Retinal pigment epithelial cell (primary cell): Measurements from ENCODE around the gene UTP15.

Experiments used
- DNase-seq: peaks from one replicate; pipeline ENCODE4 v3.0.0-alpha.2; 2010; ENCODE audit warnings: low read depth
- H3K4me3 ChIP-seq: 2 replicates; pipeline ENCODE4 v1.5.1; 2011; ENCODE audit warnings: mild to moderate bottlenecking, low read length, control low read depth, moderate library complexity
- TF ChIP-seq, protein P1 (sequence below): conservative IDR thresholded peaks from 2 replicates; pipeline ENCODE4 v1.5.1; 2011; ENCODE audit warnings: low read depth, low read length, control low read depth, inconsistent platforms

Gene UTP15

DNA sequence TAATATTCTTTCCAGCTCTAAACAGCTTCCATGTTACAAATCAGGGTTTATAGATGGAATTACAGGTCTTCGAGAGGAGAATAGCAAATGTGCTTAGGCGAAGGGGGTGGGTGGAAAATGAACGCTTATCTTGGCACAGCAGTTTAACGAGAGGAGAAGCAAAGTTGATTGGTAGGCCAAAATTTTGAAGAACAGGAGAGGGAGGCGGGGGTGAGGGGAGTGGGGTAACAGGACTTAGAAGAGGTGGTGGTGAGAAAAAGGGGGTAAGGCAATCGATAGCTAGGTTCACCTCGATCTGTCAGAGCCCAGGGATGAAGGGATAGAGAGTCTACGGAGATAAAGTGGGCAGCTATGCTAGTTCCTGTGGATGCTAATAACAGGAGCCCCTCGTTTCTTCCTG lies 868 bp upstream of the UTP15 start:
- H3K4me3 ChIP-seq: peak overlapping the region; percentile 85
- TF ChIP-seq, protein P1, sequence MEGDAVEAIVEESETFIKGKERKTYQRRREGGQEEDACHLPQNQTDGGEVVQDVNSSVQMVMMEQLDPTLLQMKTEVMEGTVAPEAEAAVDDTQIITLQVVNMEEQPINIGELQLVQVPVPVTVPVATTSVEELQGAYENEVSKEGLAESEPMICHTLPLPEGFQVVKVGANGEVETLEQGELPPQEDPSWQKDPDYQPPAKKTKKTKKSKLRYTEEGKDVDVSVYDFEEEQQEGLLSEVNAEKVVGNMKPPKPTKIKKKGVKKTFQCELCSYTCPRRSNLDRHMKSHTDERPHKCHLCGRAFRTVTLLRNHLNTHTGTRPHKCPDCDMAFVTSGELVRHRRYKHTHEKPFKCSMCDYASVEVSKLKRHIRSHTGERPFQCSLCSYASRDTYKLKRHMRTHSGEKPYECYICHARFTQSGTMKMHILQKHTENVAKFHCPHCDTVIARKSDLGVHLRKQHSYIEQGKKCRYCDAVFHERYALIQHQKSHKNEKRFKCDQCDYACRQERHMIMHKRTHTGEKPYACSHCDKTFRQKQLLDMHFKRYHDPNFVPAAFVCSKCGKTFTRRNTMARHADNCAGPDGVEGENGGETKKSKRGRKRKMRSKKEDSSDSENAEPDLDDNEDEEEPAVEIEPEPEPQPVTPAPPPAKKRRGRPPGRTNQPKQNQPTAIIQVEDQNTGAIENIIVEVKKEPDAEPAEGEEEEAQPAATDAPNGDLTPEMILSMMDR: no peak
- no peak for DNase-seq

DNA sequence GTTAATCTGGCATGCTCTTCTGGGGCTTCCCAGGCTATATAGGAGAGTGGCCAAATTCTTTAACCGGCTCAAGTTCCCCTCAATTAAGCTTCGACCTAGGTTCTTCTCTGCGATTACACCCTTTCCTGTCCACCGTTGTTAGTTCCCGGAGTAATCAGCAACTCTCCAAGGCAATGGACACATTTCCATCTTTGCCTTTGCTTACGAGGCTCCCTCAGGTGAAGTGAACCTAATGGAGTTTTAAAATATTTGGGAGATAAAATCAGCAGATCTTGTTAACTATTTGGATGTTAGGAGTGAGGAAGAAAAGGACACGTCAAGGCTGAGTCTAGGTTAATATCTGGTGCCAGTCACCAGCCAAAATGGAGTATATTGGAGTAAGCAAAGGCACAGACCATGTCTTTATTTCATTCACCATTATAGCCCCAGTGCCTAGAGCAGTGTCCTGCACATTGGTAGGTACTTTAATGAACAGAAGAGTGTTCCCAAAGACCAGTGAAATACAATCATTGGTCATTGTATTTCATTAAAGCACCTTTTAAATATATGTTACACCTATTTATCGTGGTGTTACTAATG lies 515 bp downstream of the UTP15 start:
- no peak for DNase-seq
- H3K4me3 ChIP-seq: peak overlapping the region; percentile 85
- TF ChIP-seq, protein P1: no peak

DNA sequence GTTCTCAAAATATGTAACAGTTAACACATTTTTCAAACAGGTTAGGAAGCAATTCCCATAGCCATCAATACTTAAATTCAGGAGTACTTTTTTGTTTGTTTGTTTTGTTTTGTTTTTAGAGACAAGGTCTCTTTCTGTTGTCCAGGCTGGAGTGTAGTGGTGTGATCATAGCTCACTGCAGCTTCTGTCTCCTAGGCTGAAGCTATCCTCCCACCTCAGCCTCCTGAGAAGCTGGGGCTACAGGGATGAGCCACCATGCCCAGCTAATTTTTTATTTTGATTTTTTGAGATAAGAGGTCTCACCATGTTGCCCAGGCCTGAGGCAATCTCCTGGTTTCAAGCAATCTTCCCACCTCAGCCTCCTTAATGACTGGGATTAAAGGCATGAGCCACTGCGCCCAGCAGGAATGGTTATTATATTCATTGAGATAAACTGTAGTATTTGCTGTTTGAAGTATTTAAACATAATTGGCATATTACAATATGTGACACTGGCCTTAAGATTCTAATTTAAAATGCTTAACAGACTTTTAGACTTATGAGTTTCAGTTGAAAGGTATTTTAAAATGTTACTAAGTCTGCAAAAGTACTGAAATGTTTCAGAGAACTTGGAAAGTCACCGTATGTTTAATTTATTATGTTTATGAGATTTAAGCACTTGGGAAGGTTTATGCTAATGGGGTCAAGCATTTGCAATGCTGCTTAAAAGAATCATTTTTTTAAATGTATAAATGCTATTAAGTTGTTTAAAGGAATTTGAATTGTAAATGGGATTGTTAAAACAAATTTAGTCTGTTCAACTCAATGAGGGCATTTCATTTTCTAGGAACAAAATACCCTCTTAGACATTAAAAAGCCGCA lies 17.0 kb downstream of the UTP15 start:
- TF ChIP-seq, protein P1: no peak
- DNase-seq: no peak
- H3K4me3 ChIP-seq: no peak overlapping the region

DNA sequence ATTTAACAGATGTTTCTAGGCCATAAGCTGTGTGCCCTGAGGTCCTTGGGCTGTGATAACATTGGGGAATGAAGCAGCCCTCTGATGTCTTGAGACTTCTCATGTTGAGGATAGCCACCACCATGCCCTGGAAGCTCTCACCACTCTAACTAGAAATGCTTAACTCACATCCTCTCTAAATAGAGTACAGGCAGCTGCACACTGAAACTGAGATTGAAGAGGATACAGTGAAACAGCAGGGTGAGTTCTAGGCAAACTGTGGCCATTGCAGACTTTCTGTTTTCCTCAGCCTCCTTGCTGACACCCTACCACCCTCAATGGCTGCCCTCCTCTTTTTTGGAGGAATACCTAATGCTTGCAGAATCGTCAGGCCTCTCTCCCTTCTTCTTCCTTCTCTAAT lies 22.4 kb downstream of the UTP15 start:
- no peak overlapping the region for H3K4me3 ChIP-seq
- DNase-seq: no peak
- TF ChIP-seq, protein P1: no peak

- TF ChIP-seq, protein P1: peak; percentile 66
- peak; percentile 69 for DNase-seq
- H3K4me3 ChIP-seq: no peak overlapping the region
These were observed 25.7 kb downstream of the UTP15 start for GRCh38 chr5:73591102-73591695.

DNA sequence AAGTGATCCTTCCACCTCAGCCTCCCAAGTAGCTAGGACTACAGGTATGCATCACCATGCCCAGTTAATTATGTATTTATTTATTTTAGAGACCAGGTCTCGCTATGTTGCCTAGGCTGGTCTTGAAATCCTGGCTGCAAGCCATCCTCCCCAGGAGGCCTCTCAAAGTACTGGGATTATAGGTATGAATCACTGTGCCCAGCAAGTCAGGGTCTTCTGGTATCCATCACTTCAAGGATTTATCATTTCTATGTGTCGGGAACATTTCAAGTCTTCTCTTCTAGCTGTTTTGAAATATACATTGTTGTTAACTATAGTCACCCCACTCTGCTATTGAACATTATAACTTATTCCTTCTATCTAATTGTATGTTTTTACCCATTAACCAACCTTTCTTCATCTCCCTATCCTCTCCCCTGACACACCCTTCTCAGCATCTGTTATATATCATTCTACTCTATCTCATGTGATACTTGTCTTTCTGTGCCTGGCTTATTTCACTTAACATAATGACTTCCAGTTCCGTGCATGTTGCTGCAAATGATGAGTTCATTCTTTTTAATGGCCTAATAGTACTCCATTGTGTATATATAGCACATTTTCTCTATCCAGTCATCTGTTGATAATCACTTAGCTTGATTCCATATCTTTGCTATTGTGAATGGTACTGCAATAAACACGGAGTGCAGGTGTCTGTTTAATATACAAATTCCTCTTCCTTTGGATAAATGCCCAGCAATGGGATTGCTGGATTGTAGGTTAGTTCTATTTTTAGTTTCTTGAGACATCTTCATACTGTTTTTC lies 26.4 kb downstream of the UTP15 start:
- TF ChIP-seq, protein P1: no peak
- DNase-seq: peak; percentile 51
- no peak overlapping the region for H3K4me3 ChIP-seq
